Right atrium auricular region (tissue), 2 donors: Measurements from ENCODE around the gene MORC2. TPM values are rescaled to one million over a fixed set of nuclear protein-coding genes. Genes with fewer than 3 reads are reported as not detected.

ENCODE experiments used
- DNase-seq: peaks from one replicate; pipeline ENCODE4 v3.0.0-alpha.2; 2019; ENCODE audit warnings: low spot score
- H3K27ac ChIP-seq, 2 donors: fragments of 200-600 bp; sonication (generic); 1 replicate in 1 of 2; 2 replicates in 1 of 2; pipeline ENCODE4 v1.5.1; 2016 to 2019
- H3K27me3 ChIP-seq, 2 donors: fragments of 200-600 bp; sonication (generic); one replicate each; pipeline versions ENCODE4 v1.5.1 to v1.6.0; 2017 to 2019
- H3K36me3 ChIP-seq: fragments of 200-600 bp; sonication (generic); one replicate; pipeline ENCODE4 v1.5.1; 2016
- H3K4me1 ChIP-seq, 2 donors: fragments of 200-600 bp; sonication (generic); one replicate each; pipeline versions ENCODE4 v1.5.1 to v1.6.0; 2017 to 2019
- H3K4me3 ChIP-seq, 2 donors: fragments of 200-600 bp; sonication (generic); 1 replicate in 1 of 2; 2 replicates in 1 of 2; pipeline ENCODE4 v1.5.1; 2017 to 2019; ENCODE audit warnings: mild to moderate bottlenecking in 1 of 2, moderate library complexity in 1 of 2
- H3K9me3 ChIP-seq, 2 donors: fragments of 200-600 bp; sonication (generic); one replicate each; pipeline ENCODE4 v1.5.1; 2019
- CTCF ChIP-seq, 2 donors: fragments of 200-600 bp; sonication (generic); IDR thresholded peaks; one replicate each; pipeline ENCODE4 v1.5.1; 2019; ENCODE audit warnings: antibody characterized with exemption in 2 of 2
- total RNA-seq, 2 donors: library from RNA; depleted of rRNA; stranded (reverse); fragments of >200 nt; gene quantifications; one replicate each; pipeline ENCODE4 v1.1.0, GENCODE V29; 2016

Gene MORC2
- total RNA-seq, 2 donors from 2014 or later = 20.1 to 21.0 TPM

GRCh38 chr22:30994960-30995359 is 26.4 kb upstream of the MORC2 start:
- DNase-seq = no peak
- Histone ChIP-seq H3K27ac (no peak overlapping the region), H3K27me3 (no peaks in the 10 kb centered on the region), H3K4me1 (no peaks in the 10 kb centered on the region), H3K9me3 (no peaks in the 10 kb centered on the region), H3K4me3 (no peak overlapping the region), H3K36me3 (no peaks in the 10 kb centered on the region)
- TF ChIP-seq CTCF (IDR thresholded peaks at IDR 0.05) = no peak

- no peak for TF ChIP-seq CTCF (IDR thresholded peaks at IDR 0.05)
- Histone ChIP-seq H3K4me1 (no peaks in the 10 kb centered on the region), H3K9me3 (no peaks in the 10 kb centered on the region), H3K27ac (no peak overlapping the region), H3K36me3 (no peaks in the 10 kb centered on the region), H3K4me3 (no peak overlapping the region), H3K27me3 (no peaks in the 10 kb centered on the region)
- no peak for DNase-seq
These were observed 24.0 kb upstream of the MORC2 start for GRCh38 chr22:30992565-30992964.

- Histone ChIP-seq H3K36me3 (no peaks in the 10 kb centered on the region), H3K9me3 (no peaks in the 10 kb centered on the region), H3K4me1 (no peaks in the 10 kb centered on the region), H3K27me3 (no peaks in the 10 kb centered on the region), H3K4me3 (no peak overlapping the region), H3K27ac (no peak overlapping the region)
- no peak for DNase-seq
- no peak for TF ChIP-seq CTCF (IDR thresholded peaks at IDR 0.05)
These were observed 22.1 kb upstream of the MORC2 start for GRCh38 chr22:30990690-30991089.

- Histone ChIP-seq H3K9me3 (no peaks in the 10 kb centered on the region), H3K27ac (no peak overlapping the region), H3K4me3 (no peak overlapping the region), H3K4me1 (no peaks in the 10 kb centered on the region), H3K27me3 (no peaks in the 10 kb centered on the region), H3K36me3 (no peaks in the 10 kb centered on the region)
- DNase-seq = no peak
- no peak for TF ChIP-seq CTCF (IDR thresholded peaks at IDR 0.05)
These were observed 20.9 kb upstream of the MORC2 start for GRCh38 chr22:30989474-30989873.

- Histone ChIP-seq H3K36me3 (no peaks in the 10 kb centered on the region), H3K4me1 (no peaks in the 10 kb centered on the region), H3K9me3 (peaks cover 0 to 1% of the 10 kb centered on the region in 2 donors), H3K4me3 (no peak overlapping the region), H3K27me3 (no peaks in the 10 kb centered on the region), H3K27ac (no peak overlapping the region)
- no peak for DNase-seq
- no peak for TF ChIP-seq CTCF (IDR thresholded peaks at IDR 0.05)
These were observed 17.1 kb upstream of the MORC2 start for GRCh38 chr22:30985561-30986208.

- no peak for DNase-seq
- H3K4me3 ChIP-seq = no peak overlapping the region
- H3K4me1 ChIP-seq = no peaks in the 10 kb centered on the region
- no peak for TF ChIP-seq CTCF (IDR thresholded peaks at IDR 0.05)
- H3K27me3 ChIP-seq = no peaks in the 10 kb centered on the region
- H3K27ac ChIP-seq = no peak overlapping the region
- no peaks in the 10 kb centered on the region for H3K36me3 ChIP-seq
- peaks cover 0 to 11% of the 10 kb centered on the region in 2 donors for H3K9me3 ChIP-seq
These were observed 15.7 kb upstream of the MORC2 start for GRCh38 chr22:30984317-30984716.
